ENCODE data around the gene ARPC1A.
"Not testable (repeated sequence)": the region's sequence is repeated elsewhere in the genome, so short reads cannot be mapped to it uniquely, and the experiment has no call there.

Gene ARPC1A

GRCh38 chr7:99322659-99323058 lies 3.0 kb upstream of the ARPC1A start:
- not testable (repeated sequence) for DNase-seq

GRCh38 chr7:99324559-99324958 lies 1.1 kb upstream of the ARPC1A start:
- DNase-seq, result no peak

- DNase-seq, result no peak
Observed at GRCh38 chr7:99325001-99325493, 651 bp upstream of the ARPC1A start.

- no peak for DNase-seq
Observed at GRCh38 chr7:99326408-99326782, 697 bp downstream of the ARPC1A start.

GRCh38 chr7:99330314-99330961 lies 4.7 kb downstream of the ARPC1A start:
- peak; percentile 89 for DNase-seq

GRCh38 chr7:99331002-99331401 lies 5.3 kb downstream of the ARPC1A start:
- DNase-seq, result no peak

- DNase-seq, result no peak
Observed at GRCh38 chr7:99339595-99339994, 13.9 kb downstream of the ARPC1A start.

GRCh38 chr7:99340659-99341058 lies 15.0 kb downstream of the ARPC1A start:
- no peak for DNase-seq

- no peak for DNase-seq
Observed at GRCh38 chr7:99344061-99344647, 18.5 kb downstream of the ARPC1A start.

- not testable (repeated sequence) for DNase-seq
Observed at GRCh38 chr7:99350641-99351040, 24.9 kb downstream of the ARPC1A start.

GRCh38 chr7:99352247-99352646 lies 26.5 kb downstream of the ARPC1A start:
- DNase-seq, result no peak

- no peak for DNase-seq
Observed at GRCh38 chr7:99355098-99355497, 29.4 kb downstream of the ARPC1A start.

GRCh38 chr7:99357701-99358490 lies 32.2 kb downstream of the ARPC1A start:
- DNase-seq, result no peak

- DNase-seq, result not testable (repeated sequence)
Observed at GRCh38 chr7:99358521-99358920, 32.8 kb downstream of the ARPC1A start.

GRCh38 chr7:99359465-99360154 lies 33.9 kb downstream of the ARPC1A start:
- DNase-seq, result no peak

- peak; percentile 82 for DNase-seq
Observed at GRCh38 chr7:99362801-99363200, 37.1 kb downstream of the ARPC1A start.

- no peak for DNase-seq
Observed at GRCh38 chr7:99363286-99363685, 37.6 kb downstream of the ARPC1A start.

- peak; percentile 26 for DNase-seq
Observed at GRCh38 chr7:99365318-99366141, 39.8 kb downstream of the ARPC1A start.

GRCh38 chr7:99366646-99367045 lies 40.9 kb downstream of the ARPC1A start:
- DNase-seq, result no peak

- no peak for DNase-seq
Observed at GRCh38 chr7:99368750-99369389, 43.2 kb downstream of the ARPC1A start.

- DNase-seq, result no peak
Observed at GRCh38 chr7:99369767-99370391, 44.2 kb downstream of the ARPC1A start.
